ENCODE results near the gene DBH.

DNA sequence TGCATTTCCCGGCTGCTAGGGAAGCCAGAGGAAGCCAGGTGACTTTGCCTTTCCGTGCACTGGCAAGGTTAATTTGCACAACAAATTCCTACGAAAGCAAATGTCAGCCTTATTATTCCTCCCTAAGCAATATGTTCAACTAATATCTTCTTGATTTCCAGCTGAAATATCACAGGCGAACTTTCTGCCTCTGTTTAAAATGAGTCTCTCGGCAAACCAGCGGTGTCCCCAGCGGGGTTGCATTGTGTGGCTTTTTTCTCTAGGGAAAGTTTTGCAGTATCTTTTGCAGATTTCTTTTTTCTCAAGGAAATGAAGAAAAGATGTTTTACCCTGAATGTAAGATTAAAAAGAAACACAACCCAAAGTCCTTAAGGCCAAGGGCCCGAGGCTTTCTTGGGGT is 1.9 kb downstream of the DBH start:
- TF ChIP-seq, protein P1, sequence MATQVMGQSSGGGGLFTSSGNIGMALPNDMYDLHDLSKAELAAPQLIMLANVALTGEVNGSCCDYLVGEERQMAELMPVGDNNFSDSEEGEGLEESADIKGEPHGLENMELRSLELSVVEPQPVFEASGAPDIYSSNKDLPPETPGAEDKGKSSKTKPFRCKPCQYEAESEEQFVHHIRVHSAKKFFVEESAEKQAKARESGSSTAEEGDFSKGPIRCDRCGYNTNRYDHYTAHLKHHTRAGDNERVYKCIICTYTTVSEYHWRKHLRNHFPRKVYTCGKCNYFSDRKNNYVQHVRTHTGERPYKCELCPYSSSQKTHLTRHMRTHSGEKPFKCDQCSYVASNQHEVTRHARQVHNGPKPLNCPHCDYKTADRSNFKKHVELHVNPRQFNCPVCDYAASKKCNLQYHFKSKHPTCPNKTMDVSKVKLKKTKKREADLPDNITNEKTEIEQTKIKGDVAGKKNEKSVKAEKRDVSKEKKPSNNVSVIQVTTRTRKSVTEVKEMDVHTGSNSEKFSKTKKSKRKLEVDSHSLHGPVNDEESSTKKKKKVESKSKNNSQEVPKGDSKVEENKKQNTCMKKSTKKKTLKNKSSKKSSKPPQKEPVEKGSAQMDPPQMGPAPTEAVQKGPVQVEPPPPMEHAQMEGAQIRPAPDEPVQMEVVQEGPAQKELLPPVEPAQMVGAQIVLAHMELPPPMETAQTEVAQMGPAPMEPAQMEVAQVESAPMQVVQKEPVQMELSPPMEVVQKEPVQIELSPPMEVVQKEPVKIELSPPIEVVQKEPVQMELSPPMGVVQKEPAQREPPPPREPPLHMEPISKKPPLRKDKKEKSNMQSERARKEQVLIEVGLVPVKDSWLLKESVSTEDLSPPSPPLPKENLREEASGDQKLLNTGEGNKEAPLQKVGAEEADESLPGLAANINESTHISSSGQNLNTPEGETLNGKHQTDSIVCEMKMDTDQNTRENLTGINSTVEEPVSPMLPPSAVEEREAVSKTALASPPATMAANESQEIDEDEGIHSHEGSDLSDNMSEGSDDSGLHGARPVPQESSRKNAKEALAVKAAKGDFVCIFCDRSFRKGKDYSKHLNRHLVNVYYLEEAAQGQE (IDR thresholded peaks at IDR 0.05; ENCODE audit: low read depth) = no peak
- TF ChIP-seq NFIC (IDR thresholded peaks at IDR 0.05) (no peak), EGR1 (IDR thresholded peaks at IDR 0.05) (no peak), YY1 (IDR thresholded peaks at IDR 0.05; ENCODE audit: low read depth) (no peak)

All from Ishikawa (cell line).